BE2C (cell line): Measurements from ENCODE around the gene PPP6R2.

Source experiments
- DNase-seq: peaks from one replicate; pipeline ENCODE4 v3.0.0-alpha.2; 2020
- H3K27me3 ChIP-seq: fragments of 250-450 bp; sonication (Bioruptor Pico); 2 replicates; pipeline ENCODE4 v1.5.1; 2020; ENCODE audit warnings: mild to moderate bottlenecking
- H3K36me3 ChIP-seq: fragments of 250-450 bp; sonication (Bioruptor Pico); 2 replicates; pipeline ENCODE4 v1.5.1; 2020; ENCODE audit warnings: mild to moderate bottlenecking
- H3K4me1 ChIP-seq: fragments of 250-450 bp; sonication (Bioruptor Pico); 2 replicates; pipeline ENCODE4 v1.5.1; 2020
- H3K4me3 ChIP-seq: 2 replicates; pipeline ENCODE4 v1.5.1; 2011; ENCODE audit warnings: low read depth, low read length
- H3K9me3 ChIP-seq: fragments of 250-450 bp; sonication (Bioruptor Pico); 2 replicates; pipeline ENCODE4 v1.5.1; 2020
- TF ChIP-seq, protein P1 (sequence below): IDR thresholded peaks from 2 replicates; pipeline ENCODE4 v1.5.1; 2012; ENCODE audit warnings: mild to moderate bottlenecking, low read depth, low read length

PPP6R2 gene

DNA sequence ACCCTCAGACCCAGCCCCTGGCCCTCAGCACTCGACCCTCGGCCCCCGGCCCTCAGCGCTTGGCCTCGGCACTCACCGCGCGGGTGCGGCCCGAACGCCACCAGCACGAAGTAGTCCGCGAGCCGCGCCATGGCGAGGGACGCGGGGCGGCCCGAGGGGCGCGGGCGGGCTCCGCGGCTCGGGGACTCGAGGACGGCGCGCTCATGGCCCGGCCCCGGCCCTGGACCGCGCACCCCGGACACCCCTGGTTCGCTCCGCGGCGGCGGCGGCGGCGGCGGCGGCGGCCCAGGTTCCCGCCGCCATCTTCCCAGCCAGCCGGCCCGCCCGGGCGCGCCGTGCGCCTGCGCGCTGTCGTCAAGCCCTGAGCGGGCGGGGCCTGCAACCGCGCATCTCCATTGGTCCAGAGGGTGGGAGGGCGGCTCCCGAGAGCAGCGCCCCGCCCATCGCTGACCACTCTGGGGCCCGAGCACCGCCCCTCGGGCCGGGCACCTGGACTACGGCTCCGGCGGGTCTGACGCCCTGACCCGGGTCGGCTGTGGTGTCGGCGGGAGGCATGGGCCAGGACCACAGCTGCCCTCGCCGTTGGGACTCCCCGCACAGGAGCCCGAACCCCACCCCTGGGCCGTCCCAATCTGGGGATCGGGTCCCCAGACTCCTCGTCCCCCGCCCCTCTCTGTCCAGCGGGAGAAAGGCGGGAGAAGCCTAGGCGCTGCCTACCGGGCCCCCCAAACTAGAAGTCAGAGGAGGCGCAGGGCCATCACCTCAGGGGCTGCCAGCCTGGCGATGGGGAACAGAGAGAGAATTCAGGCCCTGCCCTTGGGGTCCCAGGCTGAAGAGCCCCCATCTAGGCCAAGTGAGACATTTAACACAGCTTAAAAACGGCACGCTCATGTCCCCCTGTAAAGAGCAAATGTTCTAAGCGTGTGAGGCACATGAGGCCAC is 131.9 kb downstream of the PPP6R2 start, which contains the start of gene SBF1:
SBF1 (minus strand) TSS at position 326 of the 942 bp plus-strand sequence; CDS start at position 131, 195 bp downstream.
- no peaks in the 10 kb centered on the region; the same call in 1 of the 2 replicates for H3K4me1 ChIP-seq
- no peaks in the 10 kb centered on the region for H3K9me3 ChIP-seq
- peaks cover 5% of the 10 kb centered on the region; the same call in 1 of the 2 replicates for H3K36me3 ChIP-seq
- DNase-seq, result peak; percentile 96
- peak within 1 kb of the TSS; percentile 74 for H3K4me3 ChIP-seq
- no peaks in the 10 kb centered on the region for H3K27me3 ChIP-seq
- TF ChIP-seq, protein P1, sequence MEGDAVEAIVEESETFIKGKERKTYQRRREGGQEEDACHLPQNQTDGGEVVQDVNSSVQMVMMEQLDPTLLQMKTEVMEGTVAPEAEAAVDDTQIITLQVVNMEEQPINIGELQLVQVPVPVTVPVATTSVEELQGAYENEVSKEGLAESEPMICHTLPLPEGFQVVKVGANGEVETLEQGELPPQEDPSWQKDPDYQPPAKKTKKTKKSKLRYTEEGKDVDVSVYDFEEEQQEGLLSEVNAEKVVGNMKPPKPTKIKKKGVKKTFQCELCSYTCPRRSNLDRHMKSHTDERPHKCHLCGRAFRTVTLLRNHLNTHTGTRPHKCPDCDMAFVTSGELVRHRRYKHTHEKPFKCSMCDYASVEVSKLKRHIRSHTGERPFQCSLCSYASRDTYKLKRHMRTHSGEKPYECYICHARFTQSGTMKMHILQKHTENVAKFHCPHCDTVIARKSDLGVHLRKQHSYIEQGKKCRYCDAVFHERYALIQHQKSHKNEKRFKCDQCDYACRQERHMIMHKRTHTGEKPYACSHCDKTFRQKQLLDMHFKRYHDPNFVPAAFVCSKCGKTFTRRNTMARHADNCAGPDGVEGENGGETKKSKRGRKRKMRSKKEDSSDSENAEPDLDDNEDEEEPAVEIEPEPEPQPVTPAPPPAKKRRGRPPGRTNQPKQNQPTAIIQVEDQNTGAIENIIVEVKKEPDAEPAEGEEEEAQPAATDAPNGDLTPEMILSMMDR, result no peak

DNA sequence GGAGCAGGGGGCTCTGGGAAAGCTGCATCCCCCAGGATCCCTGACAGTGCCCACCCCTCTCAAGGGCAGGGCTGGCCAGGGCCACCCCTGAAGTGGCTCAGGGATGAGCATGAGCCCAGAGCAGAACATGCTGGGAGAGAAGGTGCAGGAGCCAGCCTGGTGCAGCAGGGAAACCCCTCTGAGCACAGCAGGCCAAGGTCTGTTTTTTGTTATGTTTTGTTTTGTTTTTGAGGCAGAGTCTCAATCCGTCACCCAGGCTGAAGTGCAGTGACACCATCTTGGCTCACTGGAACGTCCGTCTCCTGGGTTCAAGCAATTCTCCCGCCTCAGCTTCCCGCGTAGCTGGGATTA is 132.5 kb downstream of the PPP6R2 start:
- no peak for DNase-seq
- H3K36me3 ChIP-seq, result peaks cover 5% of the 10 kb centered on the region; the same call in 1 of the 2 replicates
- H3K9me3 ChIP-seq, result no peaks in the 10 kb centered on the region
- TF ChIP-seq, protein P1, result no peak
- H3K27me3 ChIP-seq, result no peaks in the 10 kb centered on the region
- no peaks in the 10 kb centered on the region; the same call in 1 of the 2 replicates for H3K4me1 ChIP-seq
- peak overlapping the region; percentile 67; the same call in 1 of the 2 replicates for H3K4me3 ChIP-seq

DNA sequence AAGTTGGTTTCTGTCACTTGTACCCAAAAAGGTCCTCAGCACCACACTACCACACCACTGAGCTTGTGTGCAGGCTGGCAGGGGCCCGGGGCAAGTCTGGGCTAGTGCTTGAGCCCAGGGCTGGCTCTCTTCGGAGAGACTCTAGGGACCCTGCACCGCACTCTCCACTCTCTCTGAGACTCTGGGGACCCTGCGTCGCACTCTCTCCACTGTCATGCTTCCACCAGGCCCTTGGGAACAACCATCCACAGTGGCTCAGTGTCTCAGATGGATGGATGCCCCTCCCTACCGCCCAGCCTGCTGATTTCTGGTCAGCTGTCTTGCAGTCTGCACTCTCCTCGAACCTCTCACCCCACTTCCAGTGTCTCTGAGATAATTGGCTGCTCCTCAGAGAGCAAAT is 133.7 kb downstream of the PPP6R2 start:
- peaks cover 5% of the 10 kb centered on the region; the same call in 1 of the 2 replicates for H3K36me3 ChIP-seq
- H3K4me1 ChIP-seq, result no peaks in the 10 kb centered on the region; the same call in 1 of the 2 replicates
- H3K9me3 ChIP-seq, result no peaks in the 10 kb centered on the region
- H3K4me3 ChIP-seq, result no peak overlapping the region
- TF ChIP-seq, protein P1, result no peak
- H3K27me3 ChIP-seq, result peaks cover 12% of the 10 kb centered on the region
- no peak for DNase-seq

- Histone ChIP-seq H3K9me3 (no peaks in the 10 kb centered on the region), H3K27me3 (peaks cover 17% of the 10 kb centered on the region), H3K4me1 (no peaks in the 10 kb centered on the region; the same call in 1 of the 2 replicates), H3K4me3 (no peak overlapping the region), H3K36me3 (0 out of 2 replicates have a peak, but pooled peaks cover 2% of the 10 kb centered on the region)
- TF ChIP-seq, protein P1, result no peak
- peak; percentile 50 for DNase-seq
Measured at GRCh38 chr22:50477923-50478322, 134.8 kb downstream of the PPP6R2 start.

DNA sequence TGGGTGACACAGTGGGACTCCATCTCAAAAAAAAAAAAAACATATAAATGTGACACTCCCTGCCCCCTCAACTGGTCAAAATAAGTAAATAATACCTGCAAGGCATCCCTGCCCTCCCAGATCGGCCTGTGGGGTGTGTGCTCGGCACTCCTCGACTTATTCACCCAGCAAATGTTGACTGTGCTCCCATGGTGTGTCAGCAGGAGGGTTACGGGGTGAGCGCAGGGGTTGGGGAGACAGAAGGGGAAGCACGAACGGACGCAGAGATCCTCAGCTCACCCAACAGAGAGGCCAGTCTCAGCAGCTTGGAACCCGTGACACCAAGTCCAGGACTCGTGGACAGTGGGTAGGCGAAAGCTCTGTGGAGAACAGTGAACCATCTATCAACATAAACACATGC is 136.6 kb downstream of the PPP6R2 start:
- DNase-seq, result no peak
- Histone ChIP-seq H3K4me1 (no peaks in the 10 kb centered on the region), H3K36me3 (no peaks in the 10 kb centered on the region), H3K27me3 (peaks cover 17% of the 10 kb centered on the region), H3K4me3 (no peak overlapping the region), H3K9me3 (no peaks in the 10 kb centered on the region)
- TF ChIP-seq, protein P1, result no peak

- peaks cover 17% of the 10 kb centered on the region for H3K27me3 ChIP-seq
- peaks cover 4% of the 10 kb centered on the region for H3K4me1 ChIP-seq
- no peak for DNase-seq
- H3K4me3 ChIP-seq, result peak overlapping the region; percentile 60
- no peaks in the 10 kb centered on the region for H3K9me3 ChIP-seq
- TF ChIP-seq, protein P1, result no peak
- no peaks in the 10 kb centered on the region for H3K36me3 ChIP-seq
Measured at GRCh38 chr22:50481045-50481439, 137.9 kb downstream of the PPP6R2 start.
